Measurements from ENCODE around the gene MEAK7.

The MEAK7 gene

GRCh38 chr16:84504420-84505248 is at the start of gene MEAK7:
Gene MEAK7, minus strand, starts transcription at chr16:84504659. Its CDS starts 6,573 bp downstream, at chr16:84498086.
- DNase-seq = peak; percentile 99

GRCh38 chr16:84553873-84554399 is 49.5 kb upstream of the MEAK7 start:
- DNase-seq = peak; percentile 21

DNA sequence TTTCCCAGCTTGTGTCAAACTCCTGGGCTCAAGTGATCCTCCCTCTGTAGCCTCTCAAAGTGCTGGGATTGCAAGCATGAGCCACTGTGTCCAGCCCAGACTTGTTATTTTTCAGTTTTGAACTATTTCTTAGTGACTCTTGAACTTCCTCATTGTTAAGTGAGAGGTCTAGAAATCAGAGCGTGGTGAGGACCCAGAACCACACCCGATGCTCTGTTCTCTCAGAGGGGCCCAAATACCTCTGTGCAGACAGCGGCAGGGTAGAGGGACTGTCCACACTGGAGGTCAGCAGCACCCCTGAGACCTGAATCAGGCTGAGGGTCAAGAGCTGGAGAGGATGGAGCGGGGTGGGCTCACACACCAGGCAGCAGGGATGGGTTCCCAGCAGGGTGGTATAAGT is 47.7 kb upstream of the MEAK7 start:
- peak; percentile 22 for DNase-seq

GRCh38 chr16:84550096-84550495 is 45.6 kb upstream of the MEAK7 start:
- DNase-seq = no peak

DNA sequence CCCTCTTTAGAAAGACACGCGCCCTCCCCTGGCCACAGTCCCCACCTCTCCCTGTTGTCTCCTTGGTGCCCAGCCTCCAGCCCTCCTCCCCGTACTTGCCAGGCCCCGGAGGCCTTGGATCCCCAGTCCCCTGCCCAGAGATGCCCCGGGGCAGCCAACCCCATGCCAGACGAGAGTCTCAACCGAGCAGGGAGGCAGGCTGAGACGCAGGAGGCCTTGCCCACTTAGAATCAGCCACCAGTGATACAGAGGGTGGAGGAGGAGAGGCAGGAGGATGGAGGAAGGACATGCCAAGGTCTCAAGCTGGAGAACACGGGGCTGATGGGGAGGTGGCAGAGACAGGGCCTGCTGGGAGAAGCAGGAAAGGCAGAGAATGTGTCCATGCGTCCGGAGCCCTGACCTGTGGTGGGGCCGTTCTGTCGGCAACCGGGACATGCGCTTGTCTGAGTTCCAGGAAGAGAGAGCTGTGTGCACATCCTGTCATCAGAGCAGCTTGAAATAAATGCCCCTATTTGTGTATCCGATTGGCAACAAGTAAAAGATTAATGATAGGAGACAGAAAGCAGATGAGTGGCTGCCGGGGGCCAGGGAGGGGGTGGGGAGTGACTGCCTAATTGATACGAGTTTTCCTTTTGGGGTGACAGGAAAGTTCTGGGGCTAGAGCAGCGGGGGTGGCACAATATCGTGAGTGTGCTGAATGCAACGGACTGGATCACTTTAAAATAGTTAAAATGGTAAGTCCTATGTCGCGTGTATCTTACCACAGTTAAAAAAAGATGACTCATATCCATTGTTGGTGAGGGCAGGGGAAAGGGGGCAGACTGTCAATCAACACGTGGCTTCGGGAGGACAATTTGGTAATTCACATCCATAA is 44.7 kb upstream of the MEAK7 start:
- DNase-seq = peak; percentile 52

GRCh38 chr16:84548508-84548907 is 44.0 kb upstream of the MEAK7 start:
- DNase-seq = no peak

DNA sequence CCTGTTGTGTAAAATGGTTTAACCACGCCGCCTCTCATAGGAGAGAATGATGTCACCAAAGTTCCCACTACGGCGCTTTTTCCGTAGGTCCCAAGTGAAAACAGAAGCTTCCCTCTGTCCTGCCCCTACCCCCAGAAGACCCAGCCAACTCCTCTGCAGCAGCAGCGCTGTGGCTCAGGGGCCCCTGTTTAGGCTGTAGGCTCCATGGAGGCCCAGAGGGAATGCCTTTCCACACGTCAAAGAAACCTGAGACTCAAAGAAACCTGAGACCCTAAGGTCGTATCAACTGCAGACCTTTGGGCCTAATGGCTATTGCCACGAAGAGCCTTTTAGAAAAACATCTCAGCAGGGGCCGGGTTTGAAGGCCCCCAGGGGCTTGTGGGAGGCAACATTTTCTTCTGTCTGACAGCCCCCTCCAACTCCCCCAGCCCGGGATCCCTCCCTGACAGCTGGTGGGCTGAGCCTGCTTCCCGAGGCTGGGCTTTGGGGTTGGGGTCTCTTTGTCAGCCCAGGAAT is 43.1 kb upstream of the MEAK7 start:
- no peak for DNase-seq

DNA sequence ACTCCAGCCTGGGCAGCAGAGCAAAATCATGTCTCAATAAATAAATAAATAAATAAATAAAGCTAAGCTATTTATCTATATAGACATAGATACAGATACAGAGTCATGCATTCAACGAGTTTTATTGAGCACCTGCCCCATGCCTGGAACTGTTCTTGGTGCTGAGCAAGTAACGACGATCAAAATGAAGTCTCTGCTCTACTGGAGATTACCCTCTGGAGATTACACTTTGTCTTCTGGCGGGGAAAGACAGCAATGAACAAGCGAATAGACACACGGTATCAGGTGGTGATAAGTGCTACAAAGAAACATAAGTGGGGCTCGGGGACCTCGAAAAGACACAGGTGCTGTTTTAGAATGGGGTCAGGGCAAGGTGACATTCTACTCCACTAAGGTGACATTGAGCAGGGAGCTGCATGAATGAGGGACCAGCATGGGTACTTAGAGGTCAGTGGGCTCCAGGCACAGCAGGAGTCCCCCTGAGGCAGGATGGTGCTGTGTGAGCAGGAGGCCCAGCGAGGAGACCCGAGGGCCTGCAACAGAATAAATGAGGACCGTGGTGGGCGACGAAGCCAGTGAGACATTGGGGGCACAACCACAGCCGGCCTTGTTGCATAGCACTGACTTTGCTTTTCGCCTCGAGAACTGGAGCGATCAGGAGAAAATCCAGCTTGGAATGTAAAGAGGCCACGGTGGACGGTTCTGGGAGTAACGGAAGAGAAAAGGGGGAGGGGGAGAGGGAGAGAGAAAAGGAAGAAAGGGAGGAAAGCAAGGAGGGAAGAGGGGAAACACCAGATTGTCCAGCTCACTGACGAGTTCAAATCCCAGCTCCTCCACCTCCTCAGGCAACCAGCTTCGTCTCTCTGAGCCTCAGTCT is 42.4 kb upstream of the MEAK7 start:
- DNase-seq = no peak

DNA sequence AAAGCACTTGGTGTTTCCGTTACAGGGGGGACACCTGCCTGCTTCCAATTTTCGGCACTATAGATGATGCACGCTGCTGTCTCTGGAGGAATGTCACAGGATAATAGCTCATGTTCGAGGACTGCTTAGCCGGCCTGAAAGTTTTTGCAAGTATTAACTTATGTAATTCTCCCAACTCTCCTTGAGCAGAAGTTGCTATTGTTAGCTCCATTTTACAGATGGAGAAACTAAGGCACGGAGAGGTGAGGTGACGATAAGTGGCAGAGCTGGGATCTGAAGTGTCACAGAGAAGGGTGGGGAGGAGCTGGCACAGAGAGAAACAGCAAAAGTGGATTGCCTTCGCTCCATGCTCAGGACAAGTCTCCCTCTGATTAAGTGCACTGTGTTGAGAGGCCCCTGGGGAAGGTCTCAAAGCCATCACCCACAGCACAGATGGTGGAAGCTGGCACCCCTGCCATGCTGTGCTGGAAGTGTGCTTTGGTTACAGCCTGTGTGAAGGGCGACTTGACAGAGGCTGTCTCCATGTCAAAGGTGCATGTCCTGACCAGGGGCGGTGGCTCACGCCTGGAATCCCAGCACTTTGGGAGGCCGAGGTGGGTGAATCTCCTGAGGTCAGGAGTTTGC is 40.8 kb upstream of the MEAK7 start:
- DNase-seq = no peak

- peak; percentile 44 for DNase-seq
Measured at GRCh38 chr16:84544031-84544773, 39.7 kb upstream of the MEAK7 start.

DNA sequence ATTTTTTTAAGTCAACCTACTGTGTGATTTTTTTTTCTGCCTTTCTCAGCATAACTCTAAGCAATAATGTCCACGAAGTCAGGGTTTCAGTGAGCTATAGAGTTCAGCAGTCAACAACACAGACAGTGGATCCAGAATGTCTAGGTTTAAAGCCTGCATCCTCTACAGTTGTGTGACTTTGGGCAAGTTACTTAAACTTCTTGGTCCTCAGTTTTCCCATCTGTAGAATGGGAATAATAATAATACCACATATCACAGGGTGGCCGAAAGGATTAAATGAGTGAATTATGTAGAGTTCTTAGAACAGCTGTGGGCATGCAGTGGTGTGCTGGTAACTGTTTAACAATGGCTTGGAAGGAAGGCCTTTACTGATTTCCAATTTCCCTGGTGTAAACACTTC is 38.8 kb upstream of the MEAK7 start:
- DNase-seq = no peak

DNA sequence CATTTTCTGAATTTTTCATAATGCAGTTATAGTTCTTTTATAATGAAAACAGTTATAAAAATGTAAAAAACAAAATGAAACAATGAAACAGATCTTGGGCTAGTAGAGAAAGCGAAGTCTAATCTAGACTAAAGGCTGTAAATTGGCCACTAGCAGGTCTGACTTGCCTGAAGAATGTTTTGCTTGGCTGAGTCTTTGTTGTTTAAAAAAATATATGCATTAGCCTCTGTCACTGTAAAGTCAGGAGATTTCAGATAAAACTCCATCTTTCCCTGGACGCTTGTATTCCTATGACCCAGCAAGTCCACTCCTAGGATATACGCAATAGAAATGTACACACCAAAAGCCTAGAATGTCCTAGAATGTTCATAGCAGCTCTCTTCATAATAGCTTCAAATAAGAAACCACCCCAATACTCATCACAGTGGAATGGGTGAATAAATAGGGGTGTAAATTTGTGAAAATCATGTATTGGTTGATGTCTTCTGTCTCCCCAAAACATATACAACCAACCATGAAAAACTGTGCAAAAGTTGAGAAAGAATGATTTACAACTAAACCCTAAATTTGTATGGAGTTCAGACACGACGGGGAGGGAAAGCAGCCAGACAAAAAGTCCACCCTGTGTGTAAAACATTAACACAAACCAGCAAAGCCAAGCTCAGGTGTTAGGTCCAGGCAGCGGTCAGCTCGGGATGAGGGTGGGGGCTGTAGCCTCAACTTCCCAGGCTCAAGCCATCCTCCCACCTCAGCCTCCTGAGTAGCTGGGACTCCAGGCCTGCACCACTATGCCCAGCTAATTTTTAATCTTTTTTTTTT is 37.7 kb upstream of the MEAK7 start:
- DNase-seq = no peak

- DNase-seq = no peak
Measured at GRCh38 chr16:84540194-84540593, 35.7 kb upstream of the MEAK7 start.

DNA sequence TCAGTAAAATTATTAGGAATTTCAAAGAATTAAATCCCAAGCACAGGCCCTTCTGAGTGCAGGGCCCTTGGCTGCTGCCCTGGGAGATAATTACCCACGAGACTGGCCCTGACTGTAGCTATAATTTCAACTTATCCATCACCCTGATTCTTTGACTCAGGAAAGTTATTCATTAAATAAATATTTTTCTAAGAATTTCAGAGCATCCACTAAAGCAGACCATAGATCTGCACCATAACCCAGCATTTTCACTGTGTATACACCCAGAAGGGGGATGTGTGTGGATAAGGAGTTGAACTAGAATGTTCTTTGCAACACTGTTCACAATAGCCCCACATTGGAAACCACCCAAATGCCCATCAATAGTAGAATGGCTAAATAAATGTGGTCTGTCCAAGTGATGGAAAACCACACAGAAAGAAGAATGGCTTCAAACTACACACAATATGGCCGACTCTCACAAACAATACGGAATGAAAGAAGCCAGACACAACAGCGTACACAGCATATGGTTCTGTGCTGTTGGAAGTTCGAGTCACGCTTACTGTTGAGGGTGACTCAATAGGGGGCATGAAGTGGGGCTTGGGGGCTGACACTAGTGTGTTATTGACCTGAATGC is 33.9 kb upstream of the MEAK7 start:
- DNase-seq = no peak

DNA sequence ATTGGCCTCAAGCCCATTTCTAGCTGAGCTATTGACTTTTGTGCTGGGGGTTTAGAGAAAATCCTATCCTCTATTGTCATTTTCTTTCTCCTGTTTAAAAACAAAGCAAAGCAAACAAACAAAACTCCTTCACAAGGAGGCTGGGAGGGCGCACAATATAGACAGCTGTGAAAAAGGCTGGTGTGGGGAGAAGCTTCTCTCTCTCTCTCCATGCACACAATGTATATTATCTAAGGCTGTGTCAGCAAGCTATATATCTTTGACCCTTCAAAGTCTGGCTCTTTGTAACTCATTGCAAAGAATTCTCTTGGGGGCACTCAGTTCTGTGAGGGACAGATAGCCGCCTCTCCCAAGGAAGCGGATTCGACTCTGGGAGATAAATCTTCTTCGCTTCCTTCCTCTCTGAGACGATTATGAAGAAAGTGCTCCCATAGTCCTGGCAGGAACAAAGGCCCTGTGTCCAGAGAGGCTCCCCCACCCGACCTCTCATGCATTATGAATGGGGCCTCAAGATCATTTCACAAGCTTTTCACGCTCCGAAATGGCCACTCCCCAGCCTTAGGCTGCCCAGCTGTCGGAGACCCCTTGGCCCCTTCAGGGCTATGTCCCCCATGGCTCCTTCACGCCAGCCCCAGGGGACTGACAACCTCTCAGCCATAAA is 33.2 kb upstream of the MEAK7 start:
- DNase-seq = peak; percentile 59

GRCh38 chr16:84535851-84536250 is 31.4 kb upstream of the MEAK7 start:
- no peak for DNase-seq

- no peak for DNase-seq
Measured at GRCh38 chr16:84535408-84535807, 30.9 kb upstream of the MEAK7 start.

GRCh38 chr16:84534815-84535214 is 30.4 kb upstream of the MEAK7 start:
- DNase-seq = no peak

DNA sequence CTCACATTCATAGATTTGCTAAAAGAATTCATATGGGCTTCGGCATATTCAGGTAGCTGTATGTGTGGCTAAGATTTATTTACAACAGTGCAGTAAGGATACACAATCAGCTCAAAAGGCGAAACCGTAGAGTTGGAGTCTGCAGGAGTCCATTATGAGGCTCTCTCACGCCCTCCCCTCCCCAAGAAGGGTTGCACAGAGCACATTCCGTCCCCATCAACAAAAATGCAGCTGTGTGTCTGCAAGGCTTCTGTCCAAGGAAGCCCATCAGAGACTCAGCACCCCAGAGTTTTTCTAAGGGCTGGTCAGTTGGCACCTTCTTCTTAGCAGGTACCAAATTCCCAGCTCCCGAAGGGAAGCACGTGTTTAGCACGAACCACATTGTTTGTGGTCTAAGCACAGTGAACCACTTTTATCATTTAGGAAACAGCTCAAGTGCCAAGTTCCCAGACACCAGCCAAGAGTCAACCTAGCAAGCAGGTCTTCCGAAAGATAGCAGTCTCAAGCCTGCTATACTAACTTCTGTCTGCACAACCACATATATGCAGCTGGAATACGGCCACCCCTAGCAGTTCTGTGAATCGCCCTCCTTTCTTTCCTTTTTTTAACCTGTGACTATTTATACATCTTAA is 28.5 kb upstream of the MEAK7 start:
- DNase-seq = peak; percentile 69

Measured in hematopoietic multipotent progenitor cell treated with erythropoietin and hydrocortisone succinate and interleukin-3 and kit ligand, for 4 days (in vitro differentiated cells).